HG03439 (cell line): ENCODE results near the gene DAND5.
"Not testable (repeated sequence)": the region's sequence is repeated elsewhere in the genome, so short reads cannot be mapped to it uniquely, and the experiment has no call there.

Source experiments
- ATAC-seq: cut with Tn5 transposase; IDR thresholded peaks from one replicate; pipeline ENCODE4 v1.9.1; 2021; ENCODE audit warnings: mild to moderate bottlenecking, moderate library complexity; ENCODE audit not compliant: unreplicated experiment

The DAND5 gene

GRCh38 chr19:12945479-12946091 lies 23.8 kb upstream of the DAND5 start, which contains the start of gene RAD23A:
Gene RAD23A (plus strand): TSS chr19:12945862. CDS start chr19:12945949, 87 bp downstream.
- ATAC-seq: peak; percentile 76

GRCh38 chr19:12946092-12946721 lies 23.2 kb upstream of the DAND5 start:
- ATAC-seq: peak; percentile 13

GRCh38 chr19:12946731-12947496 lies 22.5 kb upstream of the DAND5 start:
- no peak for ATAC-seq

GRCh38 chr19:12947702-12948611 lies 21.4 kb upstream of the DAND5 start:
- no peak for ATAC-seq

- ATAC-seq: no peak
Observed at GRCh38 chr19:12948612-12949362, 20.6 kb upstream of the DAND5 start.

GRCh38 chr19:12949363-12950283 lies 19.8 kb upstream of the DAND5 start:
- no peak for ATAC-seq

- ATAC-seq: not testable (repeated sequence)
Observed at GRCh38 chr19:12952050-12952449, 17.3 kb upstream of the DAND5 start.

- ATAC-seq: no peak
Observed at GRCh38 chr19:12952488-12953137, 16.8 kb upstream of the DAND5 start.

GRCh38 chr19:12953138-12953798 lies 16.1 kb upstream of the DAND5 start:
- ATAC-seq: no peak

GRCh38 chr19:12953799-12954611 lies 15.4 kb upstream of the DAND5 start:
- ATAC-seq: no peak

- ATAC-seq: no peak
Observed at GRCh38 chr19:12954612-12954962, 14.8 kb upstream of the DAND5 start.

- ATAC-seq: not testable (repeated sequence)
Observed at GRCh38 chr19:12955575-12955974, 13.8 kb upstream of the DAND5 start.

- ATAC-seq: no peak
Observed at GRCh38 chr19:12955996-12956395, 13.4 kb upstream of the DAND5 start.

- ATAC-seq: peak; percentile 69
Observed at GRCh38 chr19:12956446-12957388, 12.7 kb upstream of the DAND5 start, which contains the start of gene GADD45GIP1. Gene GADD45GIP1 (minus strand): TSS chr19:12957223. CDS start chr19:12957212, 11 bp downstream.

GRCh38 chr19:12957389-12957952 lies 11.9 kb upstream of the DAND5 start:
- not testable (repeated sequence) for ATAC-seq

- ATAC-seq: no peak
Observed at GRCh38 chr19:12959481-12959880, 9.9 kb upstream of the DAND5 start.
